Measurements from ENCODE around the gene GPR37L1.

GRCh38 chr1:202171292-202172014 lies 48.7 kb downstream of the GPR37L1 start:
- TF ChIP-seq REST (IDR thresholded peaks at IDR 0.05; ENCODE audit: insufficient replicate concordance, low read depth), result no peak
- TF ChIP-seq POLR2AphosphoS5 (IDR thresholded peaks at IDR 0.05; ENCODE audit: low read depth), result no peak
- TF ChIP-seq SPI1 (IDR thresholded peaks at IDR 0.05; ENCODE audit: borderline replicate concordance, low read depth), result no peak
